GM13977 (cell line): ENCODE results near the gene PLEKHA8.

Experiments used
- DNase-seq: peaks from one replicate; pipeline ENCODE4 v3.0.0; 2012; ENCODE audit warnings: low spot score
- CTCF ChIP-seq: IDR thresholded peaks from 2 replicates; pipeline ENCODE4 v1.5.1; 2012; ENCODE audit warnings: mild to moderate bottlenecking, control low read depth; ENCODE audit not compliant: insufficient read depth; ENCODE audit errors: extremely low read depth, missing control alignments
- in situ Hi-C: fragments of 300-500 bp; cut with MboI; formaldehyde crosslinking; loops from one replicate; pipeline ENCODE4 v1.12.0; 2022; ENCODE audit warnings: low sequenced_read_pairs, low pct_unique_long_range_greater_than_20kb, mixed read lengths, inconsistent platforms; ENCODE audit not compliant: unreplicated experiment

Gene PLEKHA8

GRCh38 chr7:30003098-30003497 is 25.1 kb upstream of the PLEKHA8 start:
- no peak for DNase-seq
- in situ Hi-C loops, result no loop called here
- TF ChIP-seq CTCF, result no peak

DNA sequence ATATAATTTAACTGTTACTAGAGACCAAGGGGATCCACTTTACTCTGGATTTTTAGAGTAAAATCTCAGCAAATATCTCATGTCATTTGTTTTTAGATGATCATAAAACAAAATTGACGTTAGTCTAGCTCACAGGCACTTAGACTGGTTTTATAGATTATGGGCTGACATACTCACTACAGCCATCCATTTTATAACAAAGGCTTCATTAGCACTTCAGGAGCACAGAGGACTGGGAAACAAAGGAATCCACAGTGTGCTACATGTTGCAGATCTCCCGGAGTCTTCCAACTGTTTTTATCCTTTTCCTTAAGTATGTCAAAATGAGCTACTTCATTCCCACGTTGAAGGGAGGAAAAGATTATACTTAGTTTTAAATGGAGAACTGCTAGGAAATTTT is 22.7 kb upstream of the PLEKHA8 start:
- DNase-seq, result no peak
- in situ Hi-C loops, result no loop called here
- TF ChIP-seq CTCF, result no peak

GRCh38 chr7:30010021-30010420 is 18.2 kb upstream of the PLEKHA8 start:
- in situ Hi-C loops, result no loop called here

DNA sequence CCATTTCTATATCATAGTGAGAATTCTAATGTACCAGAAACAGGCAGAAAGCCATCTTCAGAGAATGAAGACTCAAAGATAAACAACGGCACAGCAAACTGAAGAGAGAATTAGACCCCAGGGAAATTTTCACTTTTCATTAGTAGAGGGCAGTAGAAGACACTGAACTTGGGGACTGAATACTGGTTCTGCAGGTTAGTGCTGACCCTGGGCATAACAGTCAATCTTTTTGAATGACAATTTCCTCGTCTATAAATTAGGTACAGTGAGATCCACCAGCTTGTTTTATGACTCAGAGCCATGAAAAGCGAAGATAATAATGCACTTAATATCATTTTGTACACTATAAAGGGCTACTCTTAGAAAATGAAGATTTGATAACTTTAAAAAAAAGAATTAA is 15.5 kb upstream of the PLEKHA8 start:
- in situ Hi-C loops, result no loop called here
- no peak for DNase-seq
- no peak for TF ChIP-seq CTCF

More at GRCh38 chr7:30010021-30010420, 18.2 kb upstream of the PLEKHA8 start:
- no peak for DNase-seq
- TF ChIP-seq CTCF, result no peak

GRCh38 chr7:30018451-30018850 is 9.8 kb upstream of the PLEKHA8 start:
- in situ Hi-C loops, result no loop called here
- no peak for TF ChIP-seq CTCF
- no peak for DNase-seq

- DNase-seq, result no peak
- in situ Hi-C loops, result no loop called here
- TF ChIP-seq CTCF, result no peak
Observed at GRCh38 chr7:30019387-30019786, 8.8 kb upstream of the PLEKHA8 start.

DNA sequence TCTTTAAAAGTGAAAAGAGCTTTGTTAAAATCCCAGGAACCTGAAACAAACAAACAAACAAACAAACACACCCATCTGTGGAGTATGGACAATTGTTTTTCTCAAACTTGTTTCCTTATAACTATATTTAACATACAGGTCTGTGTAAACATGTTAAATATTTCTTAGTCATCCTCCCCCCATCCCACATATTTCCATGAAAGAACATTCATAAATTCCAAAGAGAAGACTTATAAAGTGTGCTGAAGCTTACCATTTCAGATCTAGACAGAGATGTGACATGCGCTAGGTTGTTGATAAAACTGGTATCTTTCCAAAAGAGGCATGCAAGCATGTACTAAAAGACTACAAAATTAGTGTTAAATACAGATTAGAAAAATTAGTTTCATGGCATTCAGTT is 8.3 kb upstream of the PLEKHA8 start:
- TF ChIP-seq CTCF, result no peak
- in situ Hi-C loops, result no loop called here
- DNase-seq, result no peak
